SK-N-SH treated with all-trans-retinoic acid at 6 μM for 48 hours (cell line): ENCODE results near the gene LAMA2.
"Not testable (repeated sequence)": the region's sequence is repeated elsewhere in the genome, so short reads cannot be mapped to it uniquely, and the experiment has no call there.

ENCODE experiments used
- ATAC-seq: fragments of 200-7000 bp; cut with Tn5 transposase; 3 replicates; pipeline ENCODE4 v1.9.1; 2020; ENCODE audit warnings: mild to moderate bottlenecking, moderate library complexity
- ARNTL ChIP-seq: fragments of 450-650 bp; formaldehyde crosslinking; IDR thresholded peaks from 2 replicates; pipeline ENCODE4 v1.5.0; 2020; ENCODE audit warnings: low read depth, mild to moderate bottlenecking, moderate library complexity, borderline replicate concordance
- BACH2 ChIP-seq: fragments of 250-450 bp; sonication (Bioruptor Pico); IDR thresholded peaks from 2 replicates; pipeline ENCODE4 v1.9.0; 2021; ENCODE audit warnings: mild to moderate bottlenecking, borderline replicate concordance
- CSDC2 ChIP-seq: fragments of 250-450 bp; sonication (Bioruptor Pico); IDR thresholded peaks from 2 replicates; pipeline ENCODE4 v1.5.0; 2020; ENCODE audit warnings: mild to moderate bottlenecking, moderate library complexity
- CSRNP3 ChIP-seq: fragments of 250-450 bp; sonication (Bioruptor Pico); IDR thresholded peaks from 2 replicates; pipeline ENCODE4 v1.5.1; 2021; ENCODE audit warnings: mild to moderate bottlenecking, moderate library complexity
- ESRRG ChIP-seq: fragments of 250-450 bp; sonication (Bioruptor Pico); IDR thresholded peaks from 2 replicates; pipeline ENCODE4 v1.6.1; 2021; ENCODE audit warnings: mild to moderate bottlenecking
- GLIS3 ChIP-seq: fragments of 250-450 bp; sonication (Bioruptor Pico); IDR thresholded peaks from 2 replicates; pipeline ENCODE4 v1.5.0; 2020; ENCODE audit warnings: mild to moderate bottlenecking, moderate library complexity
- ISL1 ChIP-seq: fragments of 250-450 bp; sonication (Bioruptor Pico); IDR thresholded peaks from 2 replicates; pipeline ENCODE4 v2.1.2; 2022; ENCODE audit warnings: mild to moderate bottlenecking, moderate library complexity
- OSR1 ChIP-seq: fragments of 250-450 bp; sonication (Bioruptor Pico); IDR thresholded peaks from 2 replicates; pipeline ENCODE4 v1.8.0; 2022; ENCODE audit warnings: moderate library complexity, mild to moderate bottlenecking, inconsistent platforms
- POU6F1 ChIP-seq: fragments of 250-450 bp; sonication (Bioruptor Pico); IDR thresholded peaks from 2 replicates; pipeline ENCODE4 v1.8.0; 2021; ENCODE audit warnings: low read depth, mild to moderate bottlenecking, moderate library complexity, borderline replicate concordance
- PPARA ChIP-seq: fragments of 250-450 bp; sonication (Bioruptor Pico); IDR thresholded peaks from 2 replicates; pipeline ENCODE4 v1.5.0; 2020; ENCODE audit warnings: mild to moderate bottlenecking, borderline replicate concordance
- RARB ChIP-seq: fragments of 250-450 bp; sonication (Bioruptor Pico); IDR thresholded peaks from 2 replicates; pipeline ENCODE4 v1.8.0; 2021; ENCODE audit warnings: mild to moderate bottlenecking, moderate library complexity
- SNAI2 ChIP-seq: fragments of 250-450 bp; sonication (Bioruptor Pico); IDR thresholded peaks from 2 replicates; pipeline ENCODE4 v1.5.0; 2020; ENCODE audit warnings: mild to moderate bottlenecking, moderate library complexity
- TCF4 ChIP-seq: fragments of 250-450 bp; sonication (Bioruptor Pico); IDR thresholded peaks from 2 replicates; pipeline ENCODE4 v1.8.0; 2021; ENCODE audit warnings: mild to moderate bottlenecking, moderate library complexity, borderline replicate concordance
- TOX ChIP-seq: fragments of 250-450 bp; sonication (Bioruptor Pico); IDR thresholded peaks from 2 replicates; pipeline ENCODE4 v1.8.0; 2021; ENCODE audit warnings: mild to moderate bottlenecking, moderate library complexity, borderline replicate concordance
- ZFP3 ChIP-seq: fragments of 250-450 bp; sonication (Bioruptor Pico); IDR thresholded peaks from 2 replicates; pipeline ENCODE4 v1.5.0; 2020; ENCODE audit warnings: mild to moderate bottlenecking, moderate library complexity
- ZFP30 ChIP-seq: fragments of 450-650 bp; formaldehyde crosslinking; IDR thresholded peaks from 2 replicates; pipeline ENCODE4 v1.5.0; 2022; ENCODE audit warnings: mild to moderate bottlenecking, moderate library complexity
- ZNF565 ChIP-seq: fragments of 450-650 bp; formaldehyde crosslinking; conservative IDR thresholded peaks from 2 replicates; pipeline ENCODE4 v1.5.0; 2020; ENCODE audit warnings: low read depth, mild to moderate bottlenecking, moderate library complexity
- ZNF70 ChIP-seq: fragments of 450-650 bp; formaldehyde crosslinking; IDR thresholded peaks from 2 replicates; pipeline ENCODE4 v1.5.0; 2020; ENCODE audit warnings: mild to moderate bottlenecking, moderate library complexity
- ZNF8 ChIP-seq: fragments of 450-650 bp; formaldehyde crosslinking; IDR thresholded peaks from 2 replicates; pipeline ENCODE4 v1.5.0; 2020; ENCODE audit warnings: mild to moderate bottlenecking, moderate library complexity
- TF ChIP-seq, protein P1 (sequence below): fragments of 250-450 bp; sonication (Bioruptor Pico); IDR thresholded peaks from 2 replicates; pipeline ENCODE4 v1.5.1; 2020; ENCODE audit warnings: low read depth, mild to moderate bottlenecking, moderate library complexity
- TF ChIP-seq, protein P2 (sequence below): fragments of 250-450 bp; sonication (Bioruptor Pico); IDR thresholded peaks from 2 replicates; pipeline ENCODE4 v1.8.0; 2020; ENCODE audit warnings: mild to moderate bottlenecking, moderate library complexity, borderline replicate concordance

The LAMA2 gene

GRCh38 chr6:129146902-129147301 is 264.0 kb downstream of the LAMA2 start:
- no peak for ATAC-seq
- TF ChIP-seq ZNF565 (CRISPR knock-in tag) (no peak), ZNF8 (no peak), TCF4 (CRISPR knock-in tag) (no peak), ZFP30 (no peak), TOX (no peak), RARB (CRISPR knock-in tag) (no peak), SNAI2 (no peak), GLIS3 (CRISPR knock-in tag) (no peak), ARNTL (CRISPR knock-in tag) (no peak), ZNF70 (CRISPR knock-in tag) (no peak)
- TF ChIP-seq, protein P1, sequence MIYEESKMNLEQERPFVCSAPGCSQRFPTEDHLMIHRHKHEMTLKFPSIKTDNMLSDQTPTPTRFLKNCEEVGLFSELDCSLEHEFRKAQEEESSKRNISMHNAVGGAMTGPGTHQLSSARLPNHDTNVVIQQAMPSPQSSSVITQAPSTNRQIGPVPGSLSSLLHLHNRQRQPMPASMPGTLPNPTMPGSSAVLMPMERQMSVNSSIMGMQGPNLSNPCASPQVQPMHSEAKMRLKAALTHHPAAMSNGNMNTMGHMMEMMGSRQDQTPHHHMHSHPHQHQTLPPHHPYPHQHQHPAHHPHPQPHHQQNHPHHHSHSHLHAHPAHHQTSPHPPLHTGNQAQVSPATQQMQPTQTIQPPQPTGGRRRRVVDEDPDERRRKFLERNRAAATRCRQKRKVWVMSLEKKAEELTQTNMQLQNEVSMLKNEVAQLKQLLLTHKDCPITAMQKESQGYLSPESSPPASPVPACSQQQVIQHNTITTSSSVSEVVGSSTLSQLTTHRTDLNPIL (CRISPR knock-in tag) = no peak
- TF ChIP-seq, protein P2, sequence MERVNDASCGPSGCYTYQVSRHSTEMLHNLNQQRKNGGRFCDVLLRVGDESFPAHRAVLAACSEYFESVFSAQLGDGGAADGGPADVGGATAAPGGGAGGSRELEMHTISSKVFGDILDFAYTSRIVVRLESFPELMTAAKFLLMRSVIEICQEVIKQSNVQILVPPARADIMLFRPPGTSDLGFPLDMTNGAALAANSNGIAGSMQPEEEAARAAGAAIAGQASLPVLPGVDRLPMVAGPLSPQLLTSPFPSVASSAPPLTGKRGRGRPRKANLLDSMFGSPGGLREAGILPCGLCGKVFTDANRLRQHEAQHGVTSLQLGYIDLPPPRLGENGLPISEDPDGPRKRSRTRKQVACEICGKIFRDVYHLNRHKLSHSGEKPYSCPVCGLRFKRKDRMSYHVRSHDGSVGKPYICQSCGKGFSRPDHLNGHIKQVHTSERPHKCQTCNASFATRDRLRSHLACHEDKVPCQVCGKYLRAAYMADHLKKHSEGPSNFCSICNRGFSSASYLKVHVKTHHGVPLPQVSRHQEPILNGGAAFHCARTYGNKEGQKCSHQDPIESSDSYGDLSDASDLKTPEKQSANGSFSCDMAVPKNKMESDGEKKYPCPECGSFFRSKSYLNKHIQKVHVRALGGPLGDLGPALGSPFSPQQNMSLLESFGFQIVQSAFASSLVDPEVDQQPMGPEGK = no peak

DNA sequence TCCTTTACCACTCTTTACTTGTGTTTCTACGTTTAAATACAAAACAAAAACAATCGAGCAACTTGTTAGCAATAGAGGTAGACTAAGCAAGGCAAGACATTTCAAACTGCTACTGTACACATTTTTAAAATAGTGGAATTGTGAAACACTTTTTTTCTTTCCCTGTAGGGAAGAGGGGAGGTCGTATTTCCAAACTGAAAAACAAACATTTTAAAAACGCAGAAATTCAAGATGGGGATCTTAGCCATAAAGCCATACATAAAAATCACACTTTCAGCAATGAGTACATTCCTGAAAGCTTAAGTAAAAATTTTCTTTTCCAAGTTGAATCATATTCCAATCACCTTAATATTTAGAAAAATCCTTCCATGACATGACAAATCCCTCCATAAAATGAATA is 267.6 kb downstream of the LAMA2 start:
- TF ChIP-seq ZFP3 (CRISPR knock-in tag) (no peak), TCF4 (CRISPR knock-in tag) (no peak), ZFP30 (no peak), ESRRG (CRISPR knock-in tag) (no peak)
- TF ChIP-seq, protein P1 (CRISPR knock-in tag) = no peak
- ATAC-seq = no peak

DNA sequence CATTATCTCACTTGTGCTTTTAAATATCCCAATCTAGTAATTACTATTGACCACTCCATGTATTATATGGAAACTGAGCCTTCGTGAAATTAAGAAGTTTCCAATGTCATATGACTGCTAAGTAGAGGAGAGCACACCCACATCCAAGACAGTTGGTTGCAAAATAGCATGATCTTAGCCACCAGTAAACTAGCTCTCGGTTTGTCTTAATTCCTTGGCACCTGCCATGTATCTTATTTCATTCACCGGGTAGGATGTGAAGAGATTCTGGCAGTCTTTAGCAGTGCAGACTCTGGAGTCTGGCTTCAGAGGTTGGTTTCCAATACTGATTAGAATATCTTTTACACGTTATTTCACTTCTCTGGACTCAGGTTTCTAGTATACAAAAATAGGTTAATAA is 270.3 kb downstream of the LAMA2 start:
- no peak for TF ChIP-seq POU6F1 (CRISPR knock-in tag)
- no peak for TF ChIP-seq ESRRG (CRISPR knock-in tag)
- TF ChIP-seq ZNF565 (CRISPR knock-in tag) = no peak
- TF ChIP-seq CSRNP3 (CRISPR knock-in tag) = no peak
- no peak for TF ChIP-seq OSR1 (CRISPR knock-in tag)
- TF ChIP-seq ZFP30 = no peak
- TF ChIP-seq GLIS3 (CRISPR knock-in tag) = no peak
- TF ChIP-seq TOX = no peak
- TF ChIP-seq RARB (CRISPR knock-in tag) = no peak
- TF ChIP-seq PPARA (CRISPR knock-in tag) = no peak
- TF ChIP-seq, protein P1 (CRISPR knock-in tag) = no peak
- TF ChIP-seq, all 23 proteins: peak for 0
- ATAC-seq = no peak

DNA sequence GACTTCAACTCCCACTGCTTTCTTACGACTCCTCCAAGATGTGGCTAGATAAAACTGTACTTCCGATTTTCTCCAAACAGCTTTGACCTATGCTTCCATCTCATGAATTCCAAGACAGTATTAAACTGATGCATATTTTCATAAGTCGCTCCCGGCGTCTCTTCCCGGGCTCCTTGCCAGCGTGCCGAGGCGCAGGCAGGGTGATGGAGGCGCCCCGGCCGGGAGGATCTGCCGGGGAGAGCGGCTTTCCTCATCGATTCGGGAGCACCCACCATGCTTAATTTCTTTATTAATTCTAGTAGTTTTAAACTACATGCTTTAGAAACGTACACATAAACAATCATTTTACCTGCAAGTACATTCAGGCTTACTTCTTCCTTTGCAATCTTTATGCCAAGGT is 276.3 kb downstream of the LAMA2 start:
- ATAC-seq = not testable (repeated sequence)

GRCh38 chr6:129162605-129163004 is 279.7 kb downstream of the LAMA2 start:
- ATAC-seq = no peak
- TF ChIP-seq ZNF70 (CRISPR knock-in tag) (no peak), RARB (CRISPR knock-in tag) (no peak), OSR1 (CRISPR knock-in tag) (no peak), CSDC2 (no peak), TOX (no peak), ISL1 (CRISPR knock-in tag) (no peak), BACH2 (no peak), ARNTL (CRISPR knock-in tag) (no peak), CSRNP3 (CRISPR knock-in tag) (no peak), TCF4 (CRISPR knock-in tag) (no peak), GLIS3 (CRISPR knock-in tag) (no peak), ZFP30 (no peak), ZFP3 (CRISPR knock-in tag) (no peak)
- TF ChIP-seq, protein P2 = no peak
